Measurements from ENCODE around the gene TTC22. TPM values are rescaled to one million over a fixed set of nuclear protein-coding genes. Genes with fewer than 3 reads are reported as not detected.
A peak's percentile ranks its signal among the peaks of the same experiment; 100 is the strongest.

Gene TTC22
- total RNA-seq, 6 experiments from 2014 or later, result 2.7 to 8.9 (median 4.7) TPM

DNA sequence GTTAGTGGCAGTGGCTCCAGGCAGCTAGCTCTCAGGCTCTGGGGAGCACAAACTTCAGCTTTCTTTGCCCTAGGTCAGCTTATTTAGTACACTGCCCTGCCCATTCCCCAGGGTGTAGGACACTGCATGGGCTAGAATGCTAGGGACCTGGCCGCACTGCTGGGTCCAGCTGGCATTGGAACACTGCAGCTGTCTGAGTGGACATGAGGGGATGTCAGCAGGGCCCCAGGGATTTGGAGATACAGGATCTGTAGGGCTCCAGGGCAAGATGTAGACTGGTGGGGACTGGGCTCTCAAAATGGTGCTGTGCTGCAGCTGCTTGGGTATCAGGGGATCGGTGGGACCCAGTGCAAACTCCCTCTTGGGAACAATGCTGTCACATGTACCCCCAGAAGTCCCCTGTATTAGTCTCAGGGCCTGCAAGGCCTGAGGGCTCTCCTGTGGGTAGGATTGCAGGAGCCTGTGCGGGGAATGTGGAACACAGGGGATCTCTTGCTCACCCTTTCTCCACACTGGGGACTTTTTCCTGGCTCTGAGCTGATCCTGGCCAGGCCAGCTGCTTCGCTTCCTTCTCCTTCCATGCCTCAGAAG lies 25.2 kb upstream of the TTC22 start:
- Histone ChIP-seq H3K9me3 (peaks cover 0 to 14% (median 3%) of the 10 kb centered on the region in 4 donors), H3K27me3 (no peaks in the 10 kb centered on the region), H3K4me1 (no peaks in the 10 kb centered on the region), H3K27ac (no peak overlapping the region), H3K4me3 (no peak overlapping the region), H3K36me3 (no peaks in the 10 kb centered on the region)
- peak in 1 of 3 donors; percentile 26 for DNase-seq
- no CpG with 5 or more reads among the region's 4 CpGs for WGBS (ENCODE audit: insufficient coverage, low coverage, low lambda C conversion rate, missing lambda C conversion rate)
- intact Hi-C loops (cut with DNase I), result no loop called here
- no peak for TF ChIP-seq POLR2A (IDR thresholded peaks at IDR 0.05)
- TF ChIP-seq, protein P1, sequence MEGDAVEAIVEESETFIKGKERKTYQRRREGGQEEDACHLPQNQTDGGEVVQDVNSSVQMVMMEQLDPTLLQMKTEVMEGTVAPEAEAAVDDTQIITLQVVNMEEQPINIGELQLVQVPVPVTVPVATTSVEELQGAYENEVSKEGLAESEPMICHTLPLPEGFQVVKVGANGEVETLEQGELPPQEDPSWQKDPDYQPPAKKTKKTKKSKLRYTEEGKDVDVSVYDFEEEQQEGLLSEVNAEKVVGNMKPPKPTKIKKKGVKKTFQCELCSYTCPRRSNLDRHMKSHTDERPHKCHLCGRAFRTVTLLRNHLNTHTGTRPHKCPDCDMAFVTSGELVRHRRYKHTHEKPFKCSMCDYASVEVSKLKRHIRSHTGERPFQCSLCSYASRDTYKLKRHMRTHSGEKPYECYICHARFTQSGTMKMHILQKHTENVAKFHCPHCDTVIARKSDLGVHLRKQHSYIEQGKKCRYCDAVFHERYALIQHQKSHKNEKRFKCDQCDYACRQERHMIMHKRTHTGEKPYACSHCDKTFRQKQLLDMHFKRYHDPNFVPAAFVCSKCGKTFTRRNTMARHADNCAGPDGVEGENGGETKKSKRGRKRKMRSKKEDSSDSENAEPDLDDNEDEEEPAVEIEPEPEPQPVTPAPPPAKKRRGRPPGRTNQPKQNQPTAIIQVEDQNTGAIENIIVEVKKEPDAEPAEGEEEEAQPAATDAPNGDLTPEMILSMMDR (IDR thresholded peaks at IDR 0.05), result no peak
- ATAC-seq, result peak in 1 of 4 donors; percentile 17

DNA sequence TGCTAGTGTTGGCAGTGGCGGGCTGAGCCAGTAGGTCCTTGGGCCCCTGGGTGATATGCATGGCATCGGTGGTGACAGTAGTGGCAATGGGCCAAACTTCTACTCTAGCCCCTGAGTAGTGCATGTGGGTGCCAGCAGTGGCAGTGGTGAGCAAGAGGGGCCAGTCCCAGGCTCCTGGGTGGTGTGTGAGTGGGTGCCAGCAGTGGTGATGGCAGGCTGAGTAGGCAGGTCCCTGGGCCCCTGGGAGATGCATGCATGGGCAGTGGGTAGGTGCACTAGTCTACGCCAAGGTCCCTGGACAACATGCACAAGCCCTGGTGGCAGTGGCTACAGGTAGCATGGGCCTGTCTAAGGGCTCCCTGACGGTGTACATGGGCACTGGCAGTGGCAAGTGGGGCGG lies 24.6 kb upstream of the TTC22 start:
- H3K36me3 ChIP-seq, result no peaks in the 10 kb centered on the region
- ATAC-seq, result peak in 1 of 4 donors; percentile 11
- no peaks in the 10 kb centered on the region for H3K4me1 ChIP-seq
- WGBS (ENCODE audit: insufficient coverage, low coverage, low lambda C conversion rate, missing lambda C conversion rate), result no CpG with 5 or more reads among the region's 5 CpGs
- no peaks in the 10 kb centered on the region for H3K27me3 ChIP-seq
- TF ChIP-seq, protein P1 (IDR thresholded peaks at IDR 0.05), result no peak
- TF ChIP-seq POLR2A (IDR thresholded peaks at IDR 0.05), result no peak
- no peak overlapping the region for H3K27ac ChIP-seq
- H3K4me3 ChIP-seq, result no peak overlapping the region
- DNase-seq, result no peak
- intact Hi-C loops (cut with DNase I), result no loop called here
- peaks cover 0 to 14% (median 3%) of the 10 kb centered on the region in 4 donors for H3K9me3 ChIP-seq

DNA sequence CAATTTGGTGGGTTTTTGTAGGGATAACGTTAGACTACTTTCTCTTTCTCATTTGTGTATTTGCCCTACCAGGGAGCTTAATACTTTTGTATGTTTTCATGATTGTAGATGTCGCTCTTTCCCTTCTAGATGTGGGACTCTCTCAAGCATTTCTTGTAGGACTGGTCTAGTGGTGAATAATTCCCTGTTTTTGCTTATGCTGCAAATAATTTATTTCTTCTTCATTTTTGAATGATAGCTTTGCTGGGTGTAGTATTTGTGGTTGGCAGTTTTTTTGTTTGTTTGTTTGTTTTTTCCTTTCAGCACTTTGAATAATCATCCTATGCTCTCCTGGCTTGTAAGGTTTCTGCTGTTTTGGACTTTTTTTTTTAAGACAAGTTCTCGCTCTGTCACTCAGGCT lies 22.5 kb upstream of the TTC22 start:
- Histone ChIP-seq H3K36me3 (no peaks in the 10 kb centered on the region), H3K9me3 (peaks cover 0 to 14% (median 3%) of the 10 kb centered on the region in 4 donors), H3K27me3 (no peaks in the 10 kb centered on the region), H3K4me1 (no peaks in the 10 kb centered on the region), H3K27ac (no peak overlapping the region), H3K4me3 (no peak overlapping the region)
- intact Hi-C loops (cut with DNase I), result no loop called here
- 87% methylated on average over 3 of the region's 3 CpGs for WGBS (ENCODE audit: insufficient coverage, low coverage, low lambda C conversion rate, missing lambda C conversion rate)
- DNase-seq (no peak), ATAC-seq (no peak)
- TF ChIP-seq, protein P1 (IDR thresholded peaks at IDR 0.05), result no peak

DNA sequence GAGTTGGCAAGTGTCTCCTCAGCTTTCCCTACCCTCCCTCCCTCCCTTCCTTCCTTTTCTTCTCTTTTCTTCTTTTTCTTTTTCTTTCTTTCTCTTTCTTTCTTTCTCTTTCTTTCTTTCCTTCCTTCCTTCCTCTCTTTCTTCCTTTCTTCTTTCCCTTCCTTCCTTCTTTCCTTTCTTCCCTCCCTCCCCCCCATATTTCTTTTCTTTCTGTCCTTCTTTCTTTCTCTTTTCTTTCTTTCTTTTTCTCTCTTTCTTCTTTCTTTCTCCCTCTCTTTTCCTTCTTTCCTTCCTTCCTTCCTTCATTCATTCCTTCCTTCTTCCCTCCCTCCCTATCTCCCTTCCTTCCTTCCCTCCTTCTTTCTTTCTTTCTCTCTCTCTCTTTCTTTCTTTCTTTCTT lies 18.6 kb upstream of the TTC22 start:
- no peaks in the 10 kb centered on the region for H3K4me1 ChIP-seq
- H3K36me3 ChIP-seq, result no peaks in the 10 kb centered on the region
- TF ChIP-seq, protein P1 (IDR thresholded peaks at IDR 0.05), result no peak
- no peak for TF ChIP-seq POLR2A (IDR thresholded peaks at IDR 0.05)
- intact Hi-C loops (cut with DNase I), result loop anchor here (10.0 kb wide), 1 partner anchor 145 kb away; no protein-coding TSS in a partner anchor
- no peak overlapping the region for H3K4me3 ChIP-seq
- no peak for ATAC-seq
- H3K27ac ChIP-seq, result no peak overlapping the region
- no peak for DNase-seq
- H3K27me3 ChIP-seq, result no peaks in the 10 kb centered on the region
- H3K9me3 ChIP-seq, result peaks cover 0 to 5% (median 2%) of the 10 kb centered on the region in 4 donors

DNA sequence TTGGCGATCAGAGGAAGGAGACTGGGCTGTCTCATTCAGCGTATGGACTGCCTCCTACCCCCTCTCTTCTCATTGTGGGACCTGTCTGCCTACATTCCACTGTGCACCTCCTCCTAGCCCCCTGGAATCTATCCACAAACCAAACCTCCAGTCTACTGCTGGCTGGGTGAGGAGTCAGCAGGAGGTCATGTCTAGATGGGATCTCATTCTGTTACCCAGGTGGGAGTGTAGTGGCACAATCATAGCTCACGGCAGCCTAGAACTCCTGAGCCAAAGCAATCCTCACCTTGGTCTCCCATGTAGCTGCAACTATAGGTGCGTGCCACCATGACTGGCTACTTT lies 18.0 kb upstream of the TTC22 start:
- Histone ChIP-seq H3K9me3 (peaks cover 0 to 5% (median 2%) of the 10 kb centered on the region in 4 donors), H3K27ac (no peak overlapping the region), H3K36me3 (no peaks in the 10 kb centered on the region), H3K4me1 (no peaks in the 10 kb centered on the region), H3K27me3 (no peaks in the 10 kb centered on the region), H3K4me3 (no peak overlapping the region)
- no CpG with 5 or more reads among the region's 4 CpGs for WGBS (ENCODE audit: insufficient coverage, low coverage, low lambda C conversion rate, missing lambda C conversion rate)
- ATAC-seq (no peak), DNase-seq (no peak)
- TF ChIP-seq, protein P1 (IDR thresholded peaks at IDR 0.05), result no peak
- no peak for TF ChIP-seq POLR2A (IDR thresholded peaks at IDR 0.05)
- intact Hi-C loops (cut with DNase I), result loop anchor here (10.0 kb wide), 1 partner anchor 144 kb away; no protein-coding TSS in a partner anchor

All from right lobe of liver (tissue), 6 donors.